GM20000 (cell line): Measurements from ENCODE around the gene ALG9.

ENCODE experiments used
- DNase-seq: peaks from one replicate; pipeline ENCODE4 v3.0.0; 2012; ENCODE audit warnings: low spot score
- CTCF ChIP-seq: IDR thresholded peaks from 2 replicates; pipeline ENCODE4 v1.5.1; 2012; ENCODE audit warnings: mild to moderate bottlenecking, control low read depth; ENCODE audit errors: extremely low read depth, missing control alignments

Gene ALG9

DNA sequence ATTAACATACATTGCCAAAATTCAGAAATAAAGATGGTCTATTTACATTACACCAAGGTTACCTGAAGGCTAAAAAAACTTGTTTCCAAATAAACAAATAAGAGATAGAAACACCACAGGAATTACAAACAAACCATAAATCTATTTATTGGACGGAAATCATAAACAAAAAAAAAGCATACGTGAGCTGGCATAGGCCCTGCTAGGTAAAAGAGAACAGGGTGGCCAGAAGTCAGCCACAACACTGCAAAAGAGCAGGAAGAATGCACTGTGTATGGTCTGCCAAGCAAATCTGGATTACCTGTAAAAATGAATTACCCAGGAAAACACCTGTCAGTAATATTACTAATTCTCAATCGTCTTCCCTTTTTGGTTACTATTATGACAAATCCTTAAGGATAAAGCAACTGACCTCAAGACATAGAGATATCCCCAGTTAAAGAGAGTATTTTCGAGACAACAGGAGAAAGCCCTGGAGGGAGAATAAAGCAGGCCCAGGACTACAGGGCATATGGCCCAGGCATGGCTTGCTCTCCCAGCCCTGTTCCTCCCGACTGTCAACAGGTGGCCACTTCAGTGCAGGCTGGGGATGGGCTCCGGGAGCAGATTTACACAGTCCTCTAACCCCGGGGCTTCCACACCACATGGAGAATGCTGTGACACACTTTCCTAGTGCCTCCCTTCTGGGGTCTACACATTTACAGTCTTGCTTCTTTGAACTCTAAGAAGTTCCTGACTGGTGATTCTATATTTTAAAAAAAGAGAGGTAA is 123.2 kb downstream of the ALG9 start:
- DNase-seq = no peak
- TF ChIP-seq CTCF = no peak

DNA sequence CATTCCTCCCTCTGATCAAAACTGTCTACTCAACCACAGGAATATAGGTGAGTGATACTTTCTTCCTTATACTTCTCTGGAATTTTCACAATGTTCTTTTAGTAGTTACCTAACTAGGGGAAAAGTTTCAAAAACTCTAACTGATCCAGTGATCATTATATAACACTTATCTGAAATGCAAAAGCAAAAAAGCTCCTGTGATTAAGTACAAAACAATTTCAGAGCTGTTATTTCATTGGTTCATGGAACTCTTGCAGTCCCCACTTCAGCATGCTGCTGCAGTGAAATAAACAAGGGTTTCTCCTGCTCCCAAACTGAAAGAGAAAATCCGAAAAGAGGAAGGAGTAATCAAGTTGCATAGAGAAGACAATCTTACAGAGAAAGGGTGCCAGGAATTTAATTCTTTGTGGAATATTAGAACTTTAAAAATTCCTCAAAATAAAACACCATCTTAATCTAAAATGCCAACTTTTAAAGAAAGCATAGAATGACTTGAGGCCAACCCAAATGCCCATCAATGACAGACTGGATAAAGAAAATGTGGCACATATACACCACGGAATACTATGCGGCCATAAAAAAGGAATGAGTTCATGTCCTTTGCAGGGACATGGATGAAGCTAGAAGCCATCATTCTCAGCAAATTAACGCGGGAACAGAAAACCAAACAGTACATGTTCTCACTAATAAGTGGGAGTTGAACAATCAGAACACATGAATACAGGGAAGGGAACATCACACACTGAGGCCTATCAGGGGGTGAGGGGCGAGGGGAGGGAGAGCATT is 125.5 kb downstream of the ALG9 start:
- no peak for TF ChIP-seq CTCF
- no peak for DNase-seq

DNA sequence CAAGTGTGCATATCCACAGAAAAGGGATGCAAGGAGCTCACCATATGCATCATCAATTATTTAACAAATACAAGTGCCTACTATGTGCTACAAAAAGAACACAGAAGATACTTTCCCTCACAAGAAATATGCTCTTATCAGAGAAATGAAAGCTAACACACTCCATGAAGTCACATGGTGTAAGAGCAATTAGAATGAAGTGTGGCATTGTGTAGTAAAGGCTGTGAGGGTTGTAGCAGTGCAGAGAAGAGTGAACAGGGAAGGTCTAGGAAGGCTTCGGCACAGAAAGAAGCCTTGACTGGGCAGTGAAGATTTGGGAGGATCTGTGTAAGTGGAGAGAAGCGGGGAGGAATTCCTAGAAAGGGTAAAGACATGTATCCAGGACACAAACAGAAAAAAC is 127.7 kb downstream of the ALG9 start:
- TF ChIP-seq CTCF = no peak
- no peak for DNase-seq

DNA sequence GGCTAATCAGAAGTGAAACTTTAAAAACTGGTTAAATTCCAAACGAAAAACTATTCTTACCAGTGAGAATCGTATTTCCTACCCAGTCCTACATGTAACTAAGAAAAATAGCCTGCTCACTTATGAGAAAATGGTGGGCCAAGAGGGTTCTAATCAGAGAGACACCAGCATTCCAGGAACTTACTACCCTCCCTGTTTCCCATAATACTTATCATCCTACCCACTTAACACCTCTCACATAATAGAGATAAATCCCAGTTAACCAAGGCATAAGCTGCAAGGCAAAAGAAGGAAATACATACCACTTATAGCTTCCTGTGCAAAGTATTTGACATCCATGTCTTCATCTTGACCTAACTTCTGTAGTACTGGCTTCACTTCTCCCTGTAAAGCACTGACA is 129.6 kb downstream of the ALG9 start:
- DNase-seq = no peak
- no peak for TF ChIP-seq CTCF

GRCh38 chr11:111739299-111739698 is 132.1 kb downstream of the ALG9 start:
- TF ChIP-seq CTCF = no peak
- DNase-seq = no peak

DNA sequence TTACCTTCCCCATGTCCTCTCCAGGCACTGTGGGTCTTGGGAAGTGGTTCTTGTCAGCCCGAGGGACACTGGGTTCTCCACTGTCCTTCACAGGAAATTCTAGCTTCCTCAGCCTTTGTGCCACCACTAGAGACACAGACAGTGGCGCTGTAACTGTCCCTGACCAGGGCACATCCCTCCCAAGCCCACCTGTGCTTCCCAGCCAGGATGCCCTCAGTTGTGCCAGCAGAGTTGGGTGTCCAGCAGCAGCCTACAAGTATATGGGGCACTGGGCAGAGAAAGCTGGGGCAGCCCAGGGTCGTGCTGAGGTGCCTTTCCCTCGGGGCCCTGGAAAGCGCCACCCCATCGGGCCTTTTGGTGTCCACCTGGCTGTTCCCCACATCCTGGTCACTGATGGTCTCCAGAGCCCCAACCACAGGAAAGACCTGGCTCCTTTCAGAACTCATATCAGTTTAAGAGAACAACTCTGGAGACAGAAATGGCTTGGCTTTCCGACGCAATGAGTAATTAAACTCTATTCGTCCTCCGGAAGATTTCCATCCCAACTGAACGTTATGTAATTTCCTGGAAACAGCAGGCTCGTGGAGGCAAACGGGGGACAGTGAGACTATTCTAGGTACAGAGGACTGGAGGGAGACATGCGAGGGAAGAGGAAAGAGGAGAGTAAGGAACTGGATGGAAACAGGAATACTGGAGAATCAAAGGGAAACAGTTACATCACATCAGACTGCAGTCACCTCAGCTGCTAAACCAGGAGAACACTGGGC is 133.8 kb downstream of the ALG9 start:
- no peak for TF ChIP-seq CTCF
- no peak for DNase-seq
